HG03575 (cell line): ENCODE data around the gene SH2D3C.

Experiments used
- ATAC-seq: cut with Tn5 transposase; IDR thresholded peaks from one replicate; pipeline ENCODE4 v1.9.1; 2021; ENCODE audit not compliant: unreplicated experiment, insufficient number of reproducible peaks, low FRiP score; ENCODE audit errors: extremely low read depth

SH2D3C gene, protein sequence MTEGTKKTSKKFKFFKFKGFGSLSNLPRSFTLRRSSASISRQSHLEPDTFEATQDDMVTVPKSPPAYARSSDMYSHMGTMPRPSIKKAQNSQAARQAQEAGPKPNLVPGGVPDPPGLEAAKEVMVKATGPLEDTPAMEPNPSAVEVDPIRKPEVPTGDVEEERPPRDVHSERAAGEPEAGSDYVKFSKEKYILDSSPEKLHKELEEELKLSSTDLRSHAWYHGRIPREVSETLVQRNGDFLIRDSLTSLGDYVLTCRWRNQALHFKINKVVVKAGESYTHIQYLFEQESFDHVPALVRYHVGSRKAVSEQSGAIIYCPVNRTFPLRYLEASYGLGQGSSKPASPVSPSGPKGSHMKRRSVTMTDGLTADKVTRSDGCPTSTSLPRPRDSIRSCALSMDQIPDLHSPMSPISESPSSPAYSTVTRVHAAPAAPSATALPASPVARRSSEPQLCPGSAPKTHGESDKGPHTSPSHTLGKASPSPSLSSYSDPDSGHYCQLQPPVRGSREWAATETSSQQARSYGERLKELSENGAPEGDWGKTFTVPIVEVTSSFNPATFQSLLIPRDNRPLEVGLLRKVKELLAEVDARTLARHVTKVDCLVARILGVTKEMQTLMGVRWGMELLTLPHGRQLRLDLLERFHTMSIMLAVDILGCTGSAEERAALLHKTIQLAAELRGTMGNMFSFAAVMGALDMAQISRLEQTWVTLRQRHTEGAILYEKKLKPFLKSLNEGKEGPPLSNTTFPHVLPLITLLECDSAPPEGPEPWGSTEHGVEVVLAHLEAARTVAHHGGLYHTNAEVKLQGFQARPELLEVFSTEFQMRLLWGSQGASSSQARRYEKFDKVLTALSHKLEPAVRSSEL

DNA sequence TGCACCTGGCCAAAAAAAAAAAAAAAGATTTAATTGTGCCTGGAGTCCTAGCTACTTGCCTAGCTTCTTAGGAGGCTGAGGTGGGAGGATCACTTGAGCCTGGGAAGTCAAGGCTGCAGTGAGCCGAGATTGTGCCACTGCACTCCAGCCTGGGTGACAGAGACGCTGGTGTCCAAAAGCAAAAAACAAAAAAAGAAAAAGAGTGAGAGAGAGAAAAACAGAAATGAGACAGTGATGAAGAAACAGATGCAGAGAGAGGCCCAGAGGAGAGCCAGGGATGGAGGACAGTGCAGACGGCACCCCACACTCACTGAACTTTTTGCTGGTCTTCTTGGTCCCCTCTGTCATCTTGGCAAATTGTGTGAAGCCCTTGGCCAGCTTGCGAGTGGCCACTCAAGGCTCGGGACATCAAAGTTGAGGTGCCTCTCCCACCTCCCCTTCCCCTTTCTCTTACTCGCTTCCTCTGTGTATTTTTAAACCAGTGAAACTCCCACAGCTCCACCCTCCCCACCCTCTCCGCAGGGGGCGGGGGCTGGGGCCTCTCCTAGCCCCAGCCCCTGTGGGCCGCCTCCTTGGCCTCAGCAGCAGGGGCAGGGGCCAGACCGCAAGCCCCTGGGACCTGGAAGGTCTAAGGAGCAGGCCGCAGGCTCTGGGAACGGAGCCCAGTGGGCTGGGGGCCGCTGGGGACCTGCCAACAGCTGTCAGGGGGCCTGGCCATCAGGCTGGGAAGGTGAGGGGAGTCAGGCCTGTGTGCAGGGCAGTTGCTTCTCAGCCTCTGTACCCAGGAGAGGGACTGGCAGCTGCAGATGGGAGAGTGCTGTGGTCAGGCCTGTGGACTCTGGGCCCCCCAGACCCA, at the start of gene SH2D3C:
SH2D3C (minus strand) TSS at position 387 of the 856 bp plus-strand sequence; CDS start at position 348, 39 bp downstream.
- no peak for ATAC-seq

DNA sequence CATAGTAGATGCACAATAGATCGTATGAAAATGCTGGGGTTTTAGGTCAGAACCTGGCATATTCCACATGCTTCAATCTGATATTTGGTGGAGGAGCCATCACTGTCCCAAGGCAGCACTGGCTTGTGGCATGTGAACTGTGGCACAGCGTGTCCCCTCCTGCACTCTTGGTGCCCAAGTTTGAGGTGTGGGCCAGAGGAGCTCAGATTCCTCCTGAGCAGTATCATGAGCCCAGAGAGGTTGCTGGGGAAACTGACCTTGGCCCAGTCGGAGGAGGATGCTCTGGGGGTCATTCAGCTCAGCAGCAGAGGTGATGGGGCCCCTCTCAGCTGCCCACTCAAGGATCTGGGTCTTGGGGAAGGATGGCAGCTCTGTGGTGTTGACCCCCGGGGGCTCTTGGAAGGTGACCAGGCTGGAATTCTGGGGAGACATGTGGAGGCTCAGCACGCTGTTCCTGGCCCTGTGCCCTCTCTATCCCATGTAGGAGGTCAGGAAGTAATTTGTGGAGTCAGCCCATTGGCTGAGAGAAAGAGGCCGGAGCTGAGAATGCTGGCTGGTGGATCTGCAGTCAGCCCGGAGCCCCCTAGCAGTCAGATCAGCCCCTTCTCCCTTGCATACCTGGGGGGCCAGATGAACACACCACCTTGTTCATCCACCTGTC, 47.9 kb upstream of the SH2D3C start:
- ATAC-seq = no peak

DNA sequence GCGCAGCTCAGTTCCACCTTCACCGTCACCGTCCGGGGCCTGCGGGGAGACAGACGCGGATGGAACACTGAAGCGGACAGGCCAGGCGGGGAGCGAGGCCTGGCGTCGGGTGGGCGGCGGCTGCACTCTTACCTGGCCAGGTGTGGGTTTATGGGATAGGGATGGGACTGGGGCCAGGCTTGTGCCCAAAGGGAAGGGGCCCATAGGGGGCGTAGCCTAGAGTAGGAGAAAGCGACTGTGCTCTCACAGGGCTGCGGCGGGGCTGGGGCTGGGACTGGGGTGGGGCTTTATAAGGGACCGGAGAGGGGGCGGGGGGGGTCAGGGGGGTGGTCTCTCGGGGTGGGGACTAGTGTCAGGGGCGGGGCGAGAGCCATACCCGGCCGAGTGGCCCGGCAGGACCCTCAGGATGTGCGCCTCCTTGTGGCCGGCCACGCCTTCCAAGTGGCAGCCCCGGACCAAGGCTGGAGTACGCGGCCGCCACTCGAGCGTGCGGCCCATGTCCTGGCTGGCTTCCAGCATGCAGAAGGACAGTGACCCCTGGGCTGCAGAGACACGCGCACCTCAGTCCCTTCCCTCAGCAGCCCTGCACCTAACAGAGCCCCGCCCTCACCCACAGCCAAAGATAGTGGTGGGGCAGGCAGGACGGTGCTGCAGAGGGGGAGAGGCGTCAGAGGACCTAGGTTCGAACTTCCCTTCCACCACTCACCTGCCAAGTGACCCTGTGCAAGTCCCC, 47.0 kb upstream of the SH2D3C start:
- no peak for ATAC-seq

DNA sequence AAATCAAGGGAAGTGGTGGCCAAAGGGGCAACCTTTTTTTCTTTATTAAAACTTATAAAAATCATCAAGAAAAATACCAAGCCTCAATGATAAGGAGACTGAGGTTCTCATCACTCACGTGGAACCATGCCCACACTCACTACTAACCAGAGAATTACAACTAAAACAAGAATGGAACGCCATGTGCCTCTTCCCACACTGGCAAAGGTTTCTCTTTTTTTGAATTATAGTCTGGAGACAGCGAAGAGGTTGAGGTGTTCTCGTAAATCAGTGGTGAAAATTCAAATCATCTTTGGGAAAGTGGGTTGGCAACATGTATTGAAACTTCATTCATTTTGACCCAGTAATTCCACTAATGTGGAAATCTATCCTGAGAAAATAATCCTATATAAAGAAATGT, 43.6 kb upstream of the SH2D3C start:
- no peak for ATAC-seq

DNA sequence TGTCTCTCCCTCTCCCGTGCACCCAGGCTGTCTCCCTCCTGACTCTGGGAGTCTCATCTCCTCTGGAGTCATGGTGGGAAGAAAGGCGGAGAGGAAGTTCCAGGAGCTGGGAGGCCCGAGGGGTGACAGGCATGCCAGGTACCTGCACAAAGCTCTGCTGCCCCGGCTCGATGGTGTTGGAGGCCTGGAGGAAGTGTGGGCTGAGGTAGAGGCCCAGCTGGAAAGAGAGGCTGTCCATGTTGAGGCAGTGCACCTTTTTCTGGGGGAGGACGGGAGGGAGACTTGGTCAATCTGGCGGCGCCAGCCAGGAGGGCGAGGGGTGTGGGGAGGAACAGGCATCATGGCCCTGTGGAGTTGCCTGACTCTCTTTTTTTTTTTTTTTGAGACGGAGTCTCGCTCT, 40.1 kb upstream of the SH2D3C start:
- ATAC-seq = no peak

DNA sequence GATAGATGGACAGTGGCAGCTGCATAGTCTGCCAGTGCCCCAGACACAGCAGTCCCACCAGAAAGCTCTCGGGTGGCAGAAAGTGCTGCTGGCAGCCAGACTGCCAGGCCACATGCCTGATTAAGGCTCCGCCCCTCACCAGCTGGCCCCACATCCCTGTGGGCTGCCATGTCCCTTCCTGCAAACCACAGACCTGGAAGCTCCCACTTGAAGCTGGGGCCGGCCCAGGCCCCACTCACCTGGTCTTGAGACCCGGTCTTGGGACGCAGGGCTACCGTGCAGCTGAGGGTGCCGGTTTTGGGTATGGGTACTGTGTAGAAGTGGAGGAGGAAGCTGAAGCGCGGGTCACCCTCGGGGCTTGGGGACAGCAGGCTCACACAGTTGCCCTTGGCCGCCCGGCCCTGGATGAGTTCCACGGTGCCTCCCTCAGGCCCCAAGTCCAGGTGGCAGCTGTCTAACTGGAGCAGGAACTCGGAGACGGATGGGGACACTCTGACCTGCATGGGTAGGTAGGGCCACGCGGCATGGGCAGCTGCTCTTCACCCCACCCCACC, 39.5 kb upstream of the SH2D3C start:
- ATAC-seq = no peak

DNA sequence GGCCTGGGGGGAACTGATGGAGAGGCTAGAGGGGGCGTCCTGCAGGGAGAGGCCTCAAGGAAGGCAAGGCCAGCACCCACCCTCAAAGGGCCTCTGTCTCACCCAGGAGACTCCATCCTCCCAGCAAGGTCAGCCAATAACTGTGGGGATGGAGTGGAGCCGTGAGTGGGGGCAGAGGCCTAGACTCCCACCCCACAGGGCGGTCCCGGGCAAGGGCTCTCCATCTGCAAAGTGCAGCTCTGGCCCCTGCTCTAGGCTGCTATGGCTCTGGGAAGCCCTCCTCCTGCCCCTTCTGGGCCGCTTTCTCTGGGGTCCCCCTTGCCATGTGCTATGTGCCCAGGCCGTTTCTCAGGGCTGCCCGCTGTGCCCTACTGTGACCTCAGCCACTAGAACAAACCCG, 38.3 kb upstream of the SH2D3C start:
- no peak for ATAC-seq

DNA sequence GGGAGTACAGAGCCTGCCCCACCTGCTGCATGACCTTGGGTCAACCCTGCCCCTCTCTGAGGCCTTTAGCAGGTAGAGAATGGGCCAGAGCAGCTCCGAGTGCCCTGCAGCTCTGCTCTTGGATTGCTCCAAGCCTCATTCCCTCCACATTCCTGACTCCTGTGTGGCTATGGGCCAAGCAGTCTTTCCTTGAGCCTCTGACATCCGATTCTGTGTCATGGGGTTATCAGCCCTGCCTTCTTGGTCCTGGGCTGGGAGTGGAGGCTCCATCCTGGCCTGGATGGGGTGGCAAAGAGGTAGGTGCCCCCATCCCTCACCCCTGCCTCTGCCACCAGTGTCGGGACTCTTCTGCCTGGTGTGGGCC, 37.9 kb upstream of the SH2D3C start:
- no peak for ATAC-seq

DNA sequence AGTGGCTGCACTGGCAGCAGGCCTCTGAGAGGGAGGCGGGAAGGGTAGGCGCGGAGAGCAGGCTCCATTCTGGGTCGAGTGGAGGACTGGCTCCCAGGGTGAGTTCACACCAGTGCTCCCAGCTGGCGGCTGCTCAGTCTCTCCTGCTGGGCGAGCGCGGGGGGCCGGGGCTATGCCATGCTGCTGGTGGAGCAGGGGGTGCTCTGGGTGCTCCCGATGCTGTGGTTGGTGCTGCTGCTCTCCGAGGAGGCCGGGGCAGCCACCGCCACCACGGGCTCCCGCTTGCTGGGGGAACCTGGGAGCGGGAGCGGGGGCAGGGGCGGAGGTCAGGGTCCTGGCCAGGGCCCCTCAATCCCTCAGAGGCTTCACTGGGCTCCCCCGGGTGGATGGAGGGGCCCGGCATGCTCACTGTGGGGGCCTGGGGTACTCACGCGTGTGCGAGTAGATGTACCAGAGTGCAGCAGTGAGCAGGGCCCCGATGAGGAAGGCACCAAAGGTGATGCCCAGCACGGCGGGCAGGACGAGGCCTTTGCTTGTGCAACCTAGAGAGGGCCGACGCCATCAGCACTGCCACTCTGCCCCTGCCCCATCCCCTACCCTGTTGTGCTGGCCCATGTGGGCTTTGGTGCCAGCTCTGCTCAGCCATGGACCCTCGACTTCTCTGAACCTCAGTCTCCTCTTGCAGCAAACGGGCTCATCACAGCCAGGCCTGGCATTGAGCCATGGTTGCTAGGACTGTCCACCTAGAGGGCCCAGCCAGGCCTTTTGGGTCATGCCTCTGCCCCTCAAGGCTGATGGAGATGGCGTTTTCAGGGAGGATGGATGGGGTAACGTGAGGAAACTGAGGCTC, 37.3 kb upstream of the SH2D3C start:
- ATAC-seq = no peak

DNA sequence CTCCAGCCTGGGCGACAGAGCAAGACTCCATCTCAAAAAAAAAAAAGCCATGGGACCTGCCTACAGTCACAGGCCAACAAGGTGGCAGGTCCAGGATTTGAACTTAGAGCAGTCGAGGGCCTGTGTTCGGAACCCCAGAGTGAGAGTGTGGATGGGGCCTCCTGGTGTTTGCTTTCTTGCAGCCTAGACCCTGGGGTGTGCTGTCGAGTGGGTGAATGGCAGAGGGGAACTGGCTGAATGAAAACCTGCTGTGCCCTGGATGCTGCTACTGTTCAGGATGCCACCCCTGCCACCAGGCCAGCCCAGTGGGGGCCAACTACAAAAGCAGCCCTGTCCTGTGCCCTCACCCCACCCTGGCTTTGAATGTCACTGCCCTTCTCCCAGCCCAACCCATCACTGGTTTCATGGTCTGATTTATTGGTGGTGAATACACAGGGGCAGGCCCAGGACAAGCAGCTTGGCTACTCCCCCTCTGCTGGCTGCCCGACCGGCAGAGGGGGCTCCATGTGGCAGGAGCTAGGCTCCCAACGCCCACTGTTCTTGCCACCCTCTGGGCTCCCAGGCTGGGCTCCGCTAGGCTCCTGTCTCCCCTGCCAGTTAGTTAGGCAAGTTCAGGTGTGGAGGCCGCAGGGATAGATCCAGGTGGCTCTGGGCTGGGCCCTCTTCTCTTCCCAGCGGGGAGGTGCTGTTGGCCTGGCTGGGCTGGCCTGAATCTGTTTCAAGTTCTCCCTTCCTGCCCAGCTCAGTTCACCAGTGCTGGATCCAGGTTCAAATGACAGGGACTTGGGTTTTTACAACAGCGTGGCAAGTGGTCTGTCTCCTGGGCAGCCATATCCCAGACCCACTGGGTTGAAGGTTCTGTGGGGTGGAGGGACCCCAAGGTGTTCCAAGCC, 36.4 kb upstream of the SH2D3C start:
- no peak for ATAC-seq

DNA sequence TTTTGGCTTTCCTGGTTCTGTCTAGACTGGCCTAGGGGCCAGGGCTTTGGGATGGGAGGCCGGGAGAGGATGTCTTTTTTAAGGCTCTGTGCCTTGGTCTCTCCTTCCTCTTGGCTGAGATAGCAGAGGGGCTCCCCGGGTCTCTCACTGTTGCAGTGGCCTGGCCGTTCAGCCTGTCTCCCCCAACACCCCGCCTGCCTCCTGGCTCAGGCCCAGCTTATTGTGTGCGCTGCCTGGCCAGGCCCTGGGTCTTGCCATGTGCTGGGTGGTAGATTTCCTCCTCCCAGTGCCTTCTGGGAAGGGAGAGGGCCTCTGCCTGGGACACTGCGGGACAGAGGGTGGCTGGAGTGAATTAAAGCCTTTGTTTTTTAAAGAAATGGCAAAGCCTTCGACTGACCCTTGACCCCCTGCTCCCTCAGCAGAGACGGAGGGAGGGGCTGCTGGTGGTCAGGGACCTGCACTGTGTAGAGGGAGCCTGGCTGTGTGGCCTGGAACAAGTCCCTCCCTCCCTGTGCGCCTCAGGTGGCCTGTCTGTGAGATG, 35.3 kb upstream of the SH2D3C start:
- no peak for ATAC-seq

DNA sequence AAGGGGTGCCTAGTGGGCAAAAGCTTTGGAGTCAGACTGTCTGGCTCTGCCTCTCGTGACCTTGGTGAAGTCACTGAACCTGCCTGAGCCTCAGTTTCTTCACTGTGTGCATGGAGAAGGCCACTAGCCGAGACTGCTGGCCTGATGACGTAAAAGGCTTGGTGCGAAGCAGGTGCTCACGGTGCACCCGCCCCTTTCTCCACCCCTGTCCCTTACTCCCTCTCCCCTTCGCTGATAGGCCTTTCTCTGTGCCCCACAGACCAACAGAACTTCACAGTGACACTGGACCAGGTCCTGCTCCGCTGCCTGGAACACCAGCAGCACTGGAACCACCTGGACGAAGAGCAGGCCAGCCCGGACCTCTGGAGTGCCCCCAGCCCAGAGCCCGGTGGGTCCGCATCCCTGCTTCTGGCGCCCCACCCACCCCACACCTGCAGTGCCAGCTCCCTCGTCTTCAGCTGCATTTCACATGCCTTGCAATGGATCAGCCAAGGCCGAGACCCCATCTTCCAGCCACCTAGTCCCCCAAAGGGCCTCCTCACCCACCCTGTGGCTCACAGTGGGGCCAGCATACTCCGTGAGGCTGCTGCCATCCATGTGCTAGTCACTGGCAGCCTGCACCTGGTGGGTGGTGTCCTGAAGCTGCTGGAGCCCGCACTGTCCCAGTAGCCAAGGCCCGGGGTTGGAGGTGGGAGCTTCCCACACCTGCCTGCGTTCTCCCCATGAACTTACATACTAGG, 34.6 kb upstream of the SH2D3C start:
- no peak for ATAC-seq

DNA sequence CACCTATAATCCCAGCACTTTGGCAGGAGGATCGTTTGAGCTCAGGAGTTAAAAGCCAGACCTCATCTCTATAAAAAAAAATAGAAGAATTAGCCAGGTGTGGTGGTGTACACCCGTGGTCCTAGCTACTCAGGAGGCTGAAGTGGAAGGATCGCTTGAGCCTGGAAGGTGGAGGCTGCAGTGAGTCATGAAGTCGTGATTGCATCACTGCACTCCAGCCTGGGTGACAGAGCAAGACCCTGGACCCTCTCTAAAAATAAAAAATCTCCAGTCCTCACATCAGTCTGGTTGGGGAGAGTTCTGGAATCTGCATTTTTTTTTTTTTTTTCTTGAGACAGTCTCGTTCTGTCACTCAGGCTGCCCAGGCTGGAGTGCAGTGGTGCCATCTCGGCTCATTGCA, 33.5 kb upstream of the SH2D3C start:
- no peak for ATAC-seq

DNA sequence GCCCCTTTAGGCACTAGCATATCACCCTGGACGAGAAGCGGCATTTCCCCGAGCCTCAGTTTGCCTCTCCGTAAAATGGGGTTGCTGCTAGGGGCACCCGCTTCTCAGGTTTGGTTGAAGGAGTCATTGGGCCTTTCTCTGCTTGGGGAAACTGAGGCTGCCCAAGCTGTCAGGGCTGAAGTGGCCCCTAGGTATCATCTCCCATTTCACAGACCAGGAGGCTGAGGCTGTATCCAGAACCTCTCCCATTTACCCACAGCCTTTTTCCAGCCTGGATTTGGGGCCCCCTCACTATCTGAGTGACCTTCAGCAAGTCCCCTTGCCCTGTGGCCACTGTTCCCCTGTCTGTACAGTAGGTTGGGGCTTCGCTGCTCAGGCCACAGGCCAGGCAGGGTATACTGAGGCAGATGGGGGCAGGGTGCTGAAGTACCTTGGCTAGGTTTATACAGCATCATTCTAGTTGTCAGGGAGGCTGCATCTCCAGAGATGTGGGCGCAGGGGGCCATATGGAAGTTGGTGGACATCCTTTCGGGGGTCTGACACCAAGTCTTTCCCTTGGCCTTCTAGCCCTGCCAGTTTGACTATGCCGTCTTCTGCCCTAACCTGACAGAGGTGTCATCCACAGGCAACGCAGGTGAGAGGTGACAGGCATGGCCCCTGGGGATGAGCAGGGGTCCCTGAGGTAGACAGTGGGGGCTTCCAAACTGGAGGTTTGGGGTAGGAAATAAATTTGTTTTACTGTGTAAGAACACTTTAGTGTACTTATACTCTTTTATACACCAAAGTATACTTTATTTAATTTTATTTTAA, 32.1 kb upstream of the SH2D3C start:
- ATAC-seq = no peak
